ENCODE measurements around the gene GNB5.

GRCh38 chr15:52153900-52154895 lies 37.0 kb downstream of the GNB5 start:
- no peak for TF ChIP-seq EZH2 (IDR thresholded peaks at IDR 0.05; ENCODE audit: low read depth)
- no peak for TF ChIP-seq CTCF (conservative IDR thresholded peaks at IDR 0.05)
